ENCODE measurements around the gene GLMP. TPM values are rescaled to one million over a fixed set of nuclear protein-coding genes. Genes with fewer than 3 reads are reported as not detected.

Gene GLMP
- total RNA-seq, 2 experiments from 2014 or later = 9.3 to 11.3 TPM

DNA sequence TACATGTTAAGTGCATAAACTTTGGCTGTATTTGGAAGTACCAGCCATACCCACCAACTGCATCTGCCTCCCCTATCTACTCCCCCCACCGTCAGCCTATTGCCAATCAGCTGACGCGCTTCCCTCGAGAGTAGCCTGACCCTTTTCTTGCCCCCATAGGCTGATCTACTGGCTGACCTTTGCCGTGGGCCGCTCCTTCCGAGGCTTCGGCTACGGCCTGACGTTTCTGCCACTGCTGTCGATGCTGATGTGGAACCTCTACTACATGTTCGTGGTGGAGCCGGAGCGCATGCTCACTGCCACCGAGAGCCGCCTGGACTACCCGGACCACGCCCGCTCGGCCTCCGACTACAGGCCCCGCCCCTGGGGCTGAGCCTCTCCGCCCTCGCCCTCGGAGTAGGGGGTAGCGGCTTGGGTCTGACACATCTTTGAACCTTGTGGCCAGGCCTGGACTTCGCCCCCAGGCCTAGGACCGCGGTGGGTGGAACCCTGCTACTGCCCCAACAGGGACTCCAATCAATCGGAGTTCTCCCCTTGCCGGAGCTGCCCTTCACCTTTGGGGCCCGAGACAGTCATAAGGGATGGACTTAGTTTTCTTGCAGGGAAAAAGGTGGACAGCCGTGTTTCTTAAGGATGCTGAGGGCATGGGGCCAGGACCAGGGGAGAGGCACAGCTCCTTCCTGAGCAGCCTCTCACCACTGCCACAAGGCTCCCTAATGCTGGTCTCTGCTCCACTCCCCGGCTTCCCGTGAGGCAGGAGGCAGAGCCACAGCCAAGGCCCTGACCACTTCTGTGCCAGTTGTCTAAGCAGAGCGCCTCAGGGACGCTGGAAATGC, 4.0 kb downstream of the GLMP start:
- ATAC-seq (peak; percentile 40), DNase-seq (peak; percentile 16)
- intact Hi-C loops (cut with micrococcal nuclease) = no loop called here
- ChIA-PET POLR2A (interaction anchor here (2.8 kb wide), 1 partner anchor 9 kb away, joined by 17 read pairs; the partner anchor contains the start of gene SMG5), CTCF (no interaction called here)
- no peak for TF ChIP-seq CTCF (IDR thresholded peaks at IDR 0.05)
- H3K36me3 Mint-ChIP-seq (ENCODE audit: low read depth) = peaks cover 6% of the 10 kb centered on the region
- no peak overlapping the region for H3K4me3 Mint-ChIP-seq
- H3K27ac Mint-ChIP-seq = peak overlapping the region; percentile 25
- no peaks in the 10 kb centered on the region for H3K27me3 Mint-ChIP-seq
- H3K4me1 Mint-ChIP-seq (ENCODE audit: low read depth) = peaks cover 14% of the 10 kb centered on the region
- no peaks in the 10 kb centered on the region for H3K9me3 Mint-ChIP-seq

GRCh38 chr1:156289857-156290256, 5.6 kb downstream of the GLMP start:
- Mint-ChIP-seq H3K4me1 (ENCODE audit: low read depth) (peaks cover 8% of the 10 kb centered on the region), H3K36me3 (ENCODE audit: low read depth) (peaks cover 6% of the 10 kb centered on the region), H3K4me3 (no peak overlapping the region), H3K27ac (no peak overlapping the region), H3K27me3 (no peaks in the 10 kb centered on the region), H3K9me3 (no peaks in the 10 kb centered on the region)
- no peak for TF ChIP-seq CTCF (IDR thresholded peaks at IDR 0.05)
- DNase-seq (no peak), ATAC-seq (no peak)
- intact Hi-C loops (cut with micrococcal nuclease) = no loop called here
- ChIA-PET CTCF (no interaction called here), POLR2A (no interaction called here)

GRCh38 chr1:156286061-156286460, 9.4 kb downstream of the GLMP start:
- intact Hi-C loops (cut with micrococcal nuclease) = no loop called here
- ChIA-PET CTCF (no interaction called here), POLR2A (interaction anchor here (1.5 kb wide), 1 partner anchor 15 kb away, joined by 3 read pairs; no protein-coding TSS in a partner anchor)
- no peak for TF ChIP-seq CTCF (IDR thresholded peaks at IDR 0.05)
- H3K9me3 Mint-ChIP-seq = no peaks in the 10 kb centered on the region
- H3K27me3 Mint-ChIP-seq = no peaks in the 10 kb centered on the region
- H3K36me3 Mint-ChIP-seq (ENCODE audit: low read depth) = peaks cover 15% of the 10 kb centered on the region
- ATAC-seq (no peak), DNase-seq (no peak)
- H3K27ac Mint-ChIP-seq = no peak overlapping the region
- peaks cover 18% of the 10 kb centered on the region for H3K4me1 Mint-ChIP-seq (ENCODE audit: low read depth)
- no peak overlapping the region for H3K4me3 Mint-ChIP-seq

DNA sequence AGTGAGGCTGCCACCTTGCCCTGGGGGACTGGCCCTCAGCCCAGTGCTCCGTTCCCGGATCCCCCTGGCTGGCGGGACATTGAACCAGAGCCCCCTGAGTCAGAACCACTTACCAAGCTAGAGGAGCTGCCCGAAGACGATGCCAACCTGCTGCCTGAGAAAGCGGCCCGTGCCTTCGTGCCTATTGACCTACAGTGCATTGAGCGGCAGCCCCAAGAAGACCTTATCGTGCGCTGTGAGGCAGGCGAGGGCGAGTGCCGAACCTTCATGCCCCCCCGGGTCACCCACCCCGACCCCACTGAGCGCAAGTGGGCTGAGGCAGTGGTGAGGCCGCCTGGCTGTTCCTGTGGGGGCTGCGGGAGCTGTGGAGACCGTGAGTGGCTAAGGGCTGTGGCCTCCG, 10.0 kb downstream of the GLMP start:
- no peak for ATAC-seq
- CTCF ChIA-PET = interaction anchor here (1.3 kb wide), 1 partner anchor 34 kb away, joined by 3 read pairs; no protein-coding TSS in a partner anchor
- peaks cover 24% of the 10 kb centered on the region for H3K4me1 Mint-ChIP-seq (ENCODE audit: low read depth)

More for the DNA sequence above, 10.0 kb downstream of the GLMP start:
- Mint-ChIP-seq H3K36me3 (ENCODE audit: low read depth) (peaks cover 15% of the 10 kb centered on the region), H3K27me3 (no peaks in the 10 kb centered on the region), H3K27ac (no peak overlapping the region), H3K4me3 (no peak overlapping the region), H3K9me3 (no peaks in the 10 kb centered on the region)
- no peak for TF ChIP-seq CTCF (IDR thresholded peaks at IDR 0.05)
- intact Hi-C loops (cut with micrococcal nuclease) = no loop called here
- no peak for DNase-seq
- POLR2A ChIA-PET = interaction anchor here (1.6 kb wide), 1 partner anchor 8 kb away, joined by 7 read pairs; no protein-coding TSS in a partner anchor

Data from activated CD8-positive, alpha-beta T cell treated with anti-CD3 and anti-CD28 coated beads for 36 hours (primary cell).